DMS53 treated with DMSO at 0.1 percent for 48 hours (cell line): ENCODE data around the gene RUNDC1.
"Not testable (repeated sequence)": the region's sequence is repeated elsewhere in the genome, so short reads cannot be mapped to it uniquely, and the experiment has no call there.

Experiments
- DNase-seq: peaks from one replicate; lab custom pipeline; 2025; ENCODE audit not compliant: unreplicated experiment; lab: John Stamatoyannopoulos, UW

Gene RUNDC1

GRCh38 chr17:42989726-42990652, 9.6 kb downstream of the RUNDC1 start:
- peak; percentile 65 for DNase-seq

- no peak for DNase-seq
Measured at GRCh38 chr17:42991471-42991870, 11.1 kb downstream of the RUNDC1 start.

- DNase-seq: no peak
Measured at GRCh38 chr17:42992872-42993271, 12.5 kb downstream of the RUNDC1 start.

GRCh38 chr17:42993913-42994312, 13.5 kb downstream of the RUNDC1 start:
- not testable (repeated sequence) for DNase-seq

- DNase-seq: no peak
Measured at GRCh38 chr17:42997390-42997983, 17.1 kb downstream of the RUNDC1 start.

GRCh38 chr17:42997984-42998938, 17.9 kb downstream of the RUNDC1 start, which contains the start of gene RPL27:
Gene RPL27 (plus strand): TSS chr17:42998419. CDS start chr17:42998751, 332 bp downstream.
- DNase-seq: peak; percentile 99

GRCh38 chr17:42999003-42999525, 18.7 kb downstream of the RUNDC1 start:
- no peak for DNase-seq

- not testable (repeated sequence) for DNase-seq
Measured at GRCh38 chr17:43000894-43001293, 20.5 kb downstream of the RUNDC1 start.

GRCh38 chr17:43003542-43004172, 23.3 kb downstream of the RUNDC1 start:
- DNase-seq: no peak

GRCh38 chr17:43006639-43007551, 26.5 kb downstream of the RUNDC1 start, which contains the start of gene IFI35:
Gene IFI35 (plus strand): TSS chr17:43006784. CDS start chr17:43006948, 164 bp downstream.
- peak; percentile 80 for DNase-seq

GRCh38 chr17:43010667-43011308, 30.4 kb downstream of the RUNDC1 start:
- DNase-seq: no peak

GRCh38 chr17:43011728-43012472, 31.5 kb downstream of the RUNDC1 start:
- no peak for DNase-seq

GRCh38 chr17:43013296-43013695, 32.9 kb downstream of the RUNDC1 start:
- no peak for DNase-seq

- DNase-seq: no peak
Measured at GRCh38 chr17:43014020-43014648, 33.8 kb downstream of the RUNDC1 start.

- no peak for DNase-seq
Measured at GRCh38 chr17:43014649-43015542, 34.5 kb downstream of the RUNDC1 start.

- DNase-seq: no peak
Measured at GRCh38 chr17:43015579-43015978, 35.2 kb downstream of the RUNDC1 start.
